H1 (cell line): ENCODE measurements around the gene CAPN1. TPM values are rescaled to one million over a fixed set of nuclear protein-coding genes. Genes with fewer than 3 reads are reported as not detected.
A peak's percentile ranks its signal among the peaks of the same experiment; 100 is the strongest.

Experiments used
- CTCF ChIA-PET: fragments of 300-600 bp; sonication (Branson Sonifier 250); formaldehyde crosslinking; loops from one replicate; lab custom pipeline; 2021; ENCODE audit not compliant: partially characterized antibody; lab: Charles Lee
- POLR2A ChIA-PET: fragments of 300-600 bp; sonication (Branson Sonifier 250); formaldehyde crosslinking; loops from one replicate; lab custom pipeline; 2021; ENCODE audit warnings: inconsistent platforms; ENCODE audit not compliant: partially characterized antibody; lab: Charles Lee
- DNase-seq, 2 experiments: peaks; one replicate each; pipeline versions ENCODE4 v3.0.0 to v3.0.0-alpha.2; 2010 to 2022; ENCODE audit warnings: low spot score in 2 of 2, low read depth in 1 of 2, mixed read lengths in 1 of 2
- FAIRE-seq: peaks from 2 replicates; lab custom pipeline; 2011; peaks lifted over from hg19 to GRCh38; lab: Jason Lieb, UNC
- H2AFZ ChIP-seq: 2 replicates; pipeline ENCODE4 v1.8.1; 2012; ENCODE audit warnings: low read length, inconsistent platforms
- H2AK5ac ChIP-seq: 2 replicates; pipeline ENCODE4 v1.6.1; 2013; ENCODE audit warnings: low read depth, low read length
- H2BK120ac ChIP-seq: replicated peaks from 2 replicates; pipeline ENCODE3; 2013; ENCODE audit warnings: low read depth, low read length, inconsistent platforms
- H2BK12ac ChIP-seq: 2 replicates; pipeline ENCODE4 v1.6.1; 2013; ENCODE audit warnings: low read depth, low read length
- H2BK15ac ChIP-seq: 2 replicates; pipeline ENCODE4 v1.6.1; 2013; ENCODE audit warnings: low read length
- H2BK20ac ChIP-seq: 2 replicates; pipeline ENCODE4 v1.6.1; 2013; ENCODE audit warnings: low read length
- H2BK5ac ChIP-seq: 2 replicates; pipeline ENCODE4 v1.6.1; 2013; ENCODE audit warnings: low read depth, low read length
- H3K14ac ChIP-seq: 2 replicates; pipeline ENCODE4 v1.6.1; 2013; ENCODE audit warnings: inconsistent platforms; ENCODE audit not compliant: insufficient read length
- H3K18ac ChIP-seq: 2 replicates; pipeline ENCODE4 v1.6.1; 2013; ENCODE audit warnings: low read length; ENCODE audit errors: extremely low read depth
- H3K23ac ChIP-seq: 2 replicates; pipeline ENCODE4 v1.6.1; 2013; ENCODE audit warnings: inconsistent platforms; ENCODE audit not compliant: insufficient read length
- H3K23me2 ChIP-seq: 2 replicates; pipeline ENCODE4 v1.6.1; 2013; ENCODE audit warnings: low read depth, low read length
- H3K27ac ChIP-seq: 2 replicates; pipeline ENCODE4 v1.6.1; 2011; ENCODE audit warnings: low read depth, low read length, inconsistent platforms
- H3K27me3 ChIP-seq, 4 experiments: replicated peaks in 1 of 4; 1 replicate in 1 of 4; 2 replicates in 3 of 4; pipeline versions ENCODE4 v1.6.1 to v1.8.1; 2011 to 2013; ENCODE audit warnings: low read length in 3 of 4, mild to moderate bottlenecking in 3 of 4, inconsistent platforms in 2 of 4, mixed read lengths in 2 of 4, moderate library complexity in 1 of 4; ENCODE audit not compliant: control insufficient read depth in 3 of 4, insufficient read depth in 3 of 4; ENCODE audit errors: extremely low read depth in 1 of 4
- H3K36me3 ChIP-seq, 4 experiments: 2 replicates each; pipeline versions ENCODE4 v1.6.1 to v1.8.1; 2011 to 2013; ENCODE audit warnings: mild to moderate bottlenecking in 4 of 4, low read length in 3 of 4, moderate library complexity in 2 of 4, control low read depth in 1 of 4, inconsistent platforms in 1 of 4; ENCODE audit not compliant: insufficient read depth in 4 of 4, control insufficient read depth in 2 of 4
- H3K4ac ChIP-seq: replicated peaks from 2 replicates; pipeline ENCODE3; 2013; ENCODE audit warnings: low read length, low read depth, mixed read lengths, inconsistent platforms; ENCODE audit not compliant: insufficient read length
- H3K4me1 ChIP-seq, 4 experiments: replicated peaks in 1 of 4; 1 replicate in 1 of 4; 2 replicates in 3 of 4; pipeline versions ENCODE4 v1.6.1 to v1.8.1; 2011 to 2013; ENCODE audit warnings: low read length in 3 of 4, inconsistent platforms in 2 of 4, mixed read lengths in 1 of 4; ENCODE audit not compliant: insufficient read depth in 4 of 4, control insufficient read depth in 3 of 4
- H3K4me2 ChIP-seq, 2 experiments: 2 replicates each; pipeline versions ENCODE4 v1.6.1 to v1.8.1; 2011 to 2013; ENCODE audit warnings: low read depth in 2 of 2, low read length in 2 of 2, control low read depth in 1 of 2, inconsistent platforms in 1 of 2, mild to moderate bottlenecking in 1 of 2; ENCODE audit not compliant: insufficient read depth in 1 of 2
- H3K4me3 ChIP-seq, 4 experiments: fragments of 200-600, 300-600 bp in 1 of 4; sonication (generic), shearing (Covaris generic), sonication (Bioruptor Twin) in 1 of 4; 2 replicates each; pipeline versions ENCODE4 v1.5.1 to v1.8.1; 2011 to 2016; ENCODE audit warnings: low read length in 4 of 4, low read depth in 3 of 4, control low read depth in 2 of 4, inconsistent platforms in 2 of 4, mild to moderate bottlenecking in 2 of 4, mixed read lengths in 1 of 4, moderate library complexity in 1 of 4; ENCODE audit not compliant: insufficient read depth in 2 of 4; ENCODE audit errors: extremely low read depth in 1 of 4
- H3K56ac ChIP-seq: replicated peaks from 2 replicates; pipeline ENCODE3; 2013; ENCODE audit warnings: low read depth, mild to moderate bottlenecking, mixed read lengths, low read length, inconsistent platforms; ENCODE audit not compliant: insufficient read length
- H3K79me1 ChIP-seq: 2 replicates; pipeline ENCODE4 v1.6.1; 2013; ENCODE audit warnings: low read depth, low read length, control low read depth
- H3K79me2 ChIP-seq, 2 experiments: 2 replicates each; pipeline versions ENCODE4 v1.6.1 to v1.8.1; 2012 to 2013; ENCODE audit warnings: low read length in 2 of 2, mild to moderate bottlenecking in 2 of 2, inconsistent platforms in 1 of 2; ENCODE audit not compliant: insufficient read depth in 2 of 2, control insufficient read depth in 1 of 2
- H3K9ac ChIP-seq, 4 experiments: replicated peaks in 1 of 4; 1 replicate in 1 of 4; 2 replicates in 3 of 4; pipeline versions ENCODE4 v1.6.1 to v1.8.1; 2011 to 2013; ENCODE audit warnings: low read depth in 3 of 4, low read length in 3 of 4, control low read depth in 2 of 4, mild to moderate bottlenecking in 2 of 4, moderate library complexity in 2 of 4, inconsistent platforms in 1 of 4; ENCODE audit errors: extremely low read depth in 1 of 4
- H3K9me3 ChIP-seq, 2 experiments: 2 replicates each; pipeline versions ENCODE4 v1.6.1 to v1.8.1; 2012 to 2013; ENCODE audit warnings: mild to moderate bottlenecking in 2 of 2, moderate library complexity in 2 of 2, control low read depth in 1 of 2, inconsistent platforms in 1 of 2, low read depth in 1 of 2, low read length in 1 of 2, mixed read lengths in 1 of 2; ENCODE audit not compliant: insufficient read depth in 2 of 2
- H4K20me1 ChIP-seq, 2 experiments: replicated peaks in 1 of 2; 2 replicates each; pipeline versions ENCODE3 to v1.8.1; 2011 to 2013; ENCODE audit warnings: inconsistent platforms in 2 of 2, low read length in 2 of 2, mild to moderate bottlenecking in 1 of 2; ENCODE audit not compliant: insufficient read depth in 2 of 2, control insufficient read depth in 1 of 2
- H4K5ac ChIP-seq: 2 replicates; pipeline ENCODE4 v1.6.1; 2013; ENCODE audit warnings: low read length, low read depth, mixed read lengths, inconsistent platforms; ENCODE audit not compliant: insufficient read length
- H4K8ac ChIP-seq: 2 replicates; pipeline ENCODE4 v1.8.0; 2013; ENCODE audit warnings: mild to moderate bottlenecking, moderate library complexity, low read length, inconsistent platforms; ENCODE audit not compliant: insufficient read depth; ENCODE audit errors: extremely low read depth
- H4K91ac ChIP-seq: replicated peaks from 2 replicates; pipeline ENCODE3; 2013; ENCODE audit warnings: low read length, mixed read lengths, inconsistent platforms; ENCODE audit not compliant: insufficient read length
- BACH1 ChIP-seq: IDR thresholded peaks from 2 replicates; pipeline ENCODE4 v1.6.1; 2012; ENCODE audit warnings: low read length, improper control_type of control experiment
- CBX8 ChIP-seq: fragments of 300-800, 300-1000 bp; sonication (generic); IDR thresholded peaks from 2 replicates; pipeline ENCODE4 v1.7.1; 2016; ENCODE audit warnings: low read depth, low read length, borderline replicate concordance
- CHD1 ChIP-seq: IDR thresholded peaks from 2 replicates; pipeline ENCODE4 v1.6.1; 2012; ENCODE audit warnings: low read depth, low read length, improper control_type of control experiment
- E2F6 ChIP-seq: IDR thresholded peaks from 2 replicates; pipeline ENCODE4 v1.6.1; 2012; ENCODE audit warnings: inconsistent platforms
- GABPA ChIP-seq: IDR thresholded peaks from 2 replicates; pipeline ENCODE4 v1.6.1; 2011; ENCODE audit warnings: mild to moderate bottlenecking, low read length, moderate library complexity, borderline replicate concordance; ENCODE audit not compliant: insufficient read depth
- GTF2F1 ChIP-seq: IDR thresholded peaks from 2 replicates; pipeline ENCODE4 v1.6.1; 2012; ENCODE audit warnings: low read depth, low read length, improper control_type of control experiment, borderline replicate concordance
- RAD21 ChIP-seq, 2 experiments: IDR thresholded peaks in 1 of 2; conservative IDR thresholded peaks in 1 of 2; 2 replicates each; pipeline ENCODE4 v1.6.1; 2011; ENCODE audit warnings: low read depth in 2 of 2, low read length in 2 of 2, improper control_type of control experiment in 1 of 2, inconsistent platforms in 1 of 2, mild to moderate bottlenecking in 1 of 2, moderate library complexity in 1 of 2
- RNF2 ChIP-seq: fragments of 200-900, 300-1000 bp; sonication (generic); IDR thresholded peaks from 2 replicates; pipeline ENCODE4 v1.7.1; 2016; ENCODE audit warnings: borderline replicate concordance, low read depth, mild to moderate bottlenecking, antibody characterized with exemption, low read length; ENCODE audit not compliant: poor library complexity, severe bottlenecking; ENCODE audit errors: missing control alignments
- SP2 ChIP-seq: IDR thresholded peaks from 2 replicates; pipeline ENCODE4 v1.6.1; 2012; ENCODE audit warnings: mild to moderate bottlenecking, low read length, inconsistent platforms
- YY1 ChIP-seq: IDR thresholded peaks from 2 replicates; pipeline ENCODE4 v1.6.1; 2011; ENCODE audit warnings: low read depth, mild to moderate bottlenecking, low read length
- WGBS, 2 experiments: shearing (Covaris generic) in 1 of 2; methylation state at CpG; one replicate each; pipeline versions ENCODE4 v1.1.6 to v1.1.7; 2013 to 2015; ENCODE audit warnings: low lambda C conversion rate in 2 of 2, mixed read lengths in 2 of 2, inconsistent platforms in 1 of 2, low coverage in 1 of 2, missing lambda C conversion rate in 1 of 2; ENCODE audit not compliant: insufficient replicate concordance in 2 of 2, insufficient coverage in 1 of 2, insufficient read length in 1 of 2; ENCODE audit errors: extremely low coverage in 1 of 2, missing lambda C conversion rate in 1 of 2; 5-methylcytosine and 5-hydroxymethylcytosine counted together
- polyA plus RNA-seq, 7 experiments: library from polyadenylated mRNA; depleted of rRNA in 3 of 7; stranded (reverse) in 5 of 7; unstranded in 2 of 7; fragments of >200 nt in 5 of 7; fragments of 200-250 nt in 2 of 7; gene quantifications; 1 replicate in 5 of 7; 2 replicates in 1 of 7; 4 replicates in 1 of 7; pipeline versions ENCODE4 v1.2.1 to v1.2.3, GENCODE V29; 2011 to 2013; ENCODE audit warnings: missing spikeins in 2 of 7, mixed read lengths in 2 of 7
- total RNA-seq: library from RNA; stranded (reverse); fragmentation: NEBNext Ultra II Directional; extraction: Animal tissue kit (Norgen Biotek cat#: 25700); gene quantifications from 2 replicates; pipeline ENCODE4 v1.2.1, GENCODE V29; 2021

The CAPN1 gene
- total and polyA plus RNA-seq, 2 of the 8 experiments (the other 6 are each of a cell fraction or from before 2014, with no cell fraction given), result 194 to 233 TPM

- Histone ChIP-seq H3K36me3 (no peaks in the 10 kb centered on the region), H4K5ac (no peak overlapping the region), H2AFZ (no peak overlapping the region), H2AK5ac (no peak overlapping the region), H3K79me2 (no peaks in the 10 kb centered on the region), H3K23me2 (no peaks in the 10 kb centered on the region), H3K4me2 (no peak overlapping the region), H2BK120ac (no peak overlapping the region), H3K23ac (no peak overlapping the region), H3K9me3 (no peaks in the 10 kb centered on the region), H3K79me1 (no peaks in the 10 kb centered on the region), H2BK15ac (no peak overlapping the region), H4K20me1 (no peaks in the 10 kb centered on the region), H4K8ac (no peak overlapping the region), H3K18ac (no peak overlapping the region), H3K27me3 (no peaks in the 10 kb centered on the region), H3K4me3 (no peak overlapping the region), H3K9ac (no peak overlapping the region; a peak in 1 of 7 replicates), H3K27ac (no peak overlapping the region), H2BK12ac (no peak overlapping the region), H3K4me1 (no peaks in the 10 kb centered on the region), H3K4ac (no peak overlapping the region), H3K14ac (no peak overlapping the region), H2BK20ac (no peak overlapping the region), H4K91ac (no peak overlapping the region), H3K56ac (no peak overlapping the region), H2BK5ac (peak overlapping the region; percentile 24; the same call in 1 of the 2 replicates)
- no peak for DNase-seq
- WGBS, 2 experiments, result 82% methylated on average over 22 of the region's 23 CpGs; no CpG with 5 or more reads in 1 of the 2 experiments
- CTCF ChIA-PET, result interaction anchor here (0.7 to 2.3 kb wide), 9 partner anchors 9 to 390 kb away, joined by 3 to 11 read pairs (median 3); no protein-coding TSS in a partner anchor
- POLR2A ChIA-PET, result interaction anchor here (0.6 to 3.5 kb wide), 8 partner anchors 10 to 118 kb away, joined by 3 to 29 read pairs (median 4); partner anchors contain the start of gene CAPN1
- no peak for FAIRE-seq
- TF ChIP-seq RAD21 (IDR thresholded peaks at IDR 0.05 in 1 of 2, conservative IDR thresholded peaks at IDR 0.05 in 1 of 2; ENCODE audit: low read depth in 2 of 2, low read length in 2 of 2) (no peak), GTF2F1 (no peak), YY1 (no peak), SP2 (no peak), GABPA (no peak), CBX8 (no peak), RNF2 (no peak), BACH1 (no peak), E2F6 (no peak), CHD1 (no peak)
Observed at GRCh38 chr11:65236194-65237059, 54.7 kb downstream of the CAPN1 start.
